ENCODE measurements around the gene NEURL3.

Gene NEURL3

GRCh38 chr2:96507957-96508520 lies 2.9 kb upstream of the NEURL3 start:
- no peak overlapping the region for H3K27ac ChIP-seq
- peak; percentile 97 for TF ChIP-seq CTCF (conservative IDR thresholded peaks at IDR 0.05; ENCODE audit: low read depth)
- peak; percentile 64 for DNase-seq (ENCODE audit: low spot score)
- ChIA-PET CTCF (interaction anchor here (0.6 to 3.2 kb wide), 9 partner anchors 15 to 134 kb away, joined by 3 to 63 read pairs (median 3); no protein-coding TSS in a partner anchor), POLR2A (ENCODE audit: low non-redundant PET) (no interaction called here)

- TF ChIP-seq CTCF (conservative IDR thresholded peaks at IDR 0.05; ENCODE audit: low read depth), result no peak
- no peak for DNase-seq (ENCODE audit: low spot score)
- POLR2A ChIA-PET (ENCODE audit: low non-redundant PET), result interaction anchor here (1.7 kb wide), 1 partner anchor 14 kb away, joined by 6 read pairs; no protein-coding TSS in a partner anchor
- H3K27ac ChIP-seq, result no peak overlapping the region
- CTCF ChIA-PET, result interaction anchor here (0.6 to 2.5 kb wide), 2 partner anchors 35 to 99 kb away, joined by 3 to 15 read pairs; no protein-coding TSS in a partner anchor
These were observed 1.7 kb upstream of the NEURL3 start for GRCh38 chr2:96506907-96507240.

- no peak for TF ChIP-seq CTCF (conservative IDR thresholded peaks at IDR 0.05; ENCODE audit: low read depth)
- no peak for DNase-seq (ENCODE audit: low spot score)
- ChIA-PET CTCF (interaction anchor here (1.1 to 2.5 kb wide), 2 partner anchors 44 to 99 kb away, joined by 4 to 15 read pairs; no protein-coding TSS in a partner anchor), POLR2A (ENCODE audit: low non-redundant PET) (interaction anchor here (1.7 kb wide), 1 partner anchor 13 kb away, joined by 6 read pairs; no protein-coding TSS in a partner anchor)
- H3K27ac ChIP-seq, result no peak overlapping the region
These were observed 1.1 kb upstream of the NEURL3 start for GRCh38 chr2:96506016-96506906.

DNA sequence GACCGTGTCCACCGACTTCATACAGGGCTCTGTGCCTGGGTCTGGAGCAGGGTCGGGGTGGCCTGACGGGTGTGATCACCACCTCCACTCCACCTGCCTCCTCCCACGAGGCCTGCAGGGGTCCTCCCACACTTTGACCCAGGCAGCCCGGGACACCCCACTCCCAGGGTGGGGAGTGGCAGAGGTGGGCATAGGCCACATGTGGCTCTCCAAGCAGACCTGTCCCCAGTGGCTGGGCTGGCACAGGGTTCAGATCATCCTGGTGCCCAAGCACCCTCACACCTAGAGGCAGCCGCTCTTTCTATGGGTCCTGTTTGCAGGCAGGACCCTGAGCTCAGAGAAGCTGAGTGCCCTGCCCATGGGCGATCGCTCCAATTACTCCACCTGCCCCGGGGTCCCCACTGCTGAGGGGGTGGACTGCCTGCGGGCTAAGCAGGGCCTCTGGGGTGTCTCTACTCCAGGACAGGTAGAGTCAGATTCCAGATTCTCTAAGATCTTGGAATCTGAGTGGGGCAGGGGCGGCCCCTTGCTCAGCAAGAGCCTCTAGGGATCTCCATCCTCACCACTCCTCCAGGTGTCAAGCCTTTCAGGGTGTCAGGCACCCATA lies 1.4 kb downstream of the NEURL3 start:
- DNase-seq (ENCODE audit: low spot score), result no peak
- ChIA-PET CTCF (interaction anchor here (0.6 kb wide), 1 partner anchor 28 kb away, joined by 3 read pairs; no protein-coding TSS in a partner anchor), POLR2A (ENCODE audit: low non-redundant PET) (no interaction called here)
- no peak overlapping the region for H3K27ac ChIP-seq
- TF ChIP-seq CTCF (conservative IDR thresholded peaks at IDR 0.05; ENCODE audit: low read depth), result no peak

- TF ChIP-seq CTCF (conservative IDR thresholded peaks at IDR 0.05; ENCODE audit: low read depth), result no peak
- ChIA-PET POLR2A (ENCODE audit: low non-redundant PET) (no interaction called here), CTCF (interaction anchor here (0.6 kb wide), 1 partner anchor 29 kb away, joined by 3 read pairs; no protein-coding TSS in a partner anchor)
- DNase-seq (ENCODE audit: low spot score), result no peak
- H3K27ac ChIP-seq, result no peak overlapping the region
These were observed 2.1 kb downstream of the NEURL3 start for GRCh38 chr2:96502891-96503636.
